Measurements from ENCODE around the gene C2CD4D. TPM values are rescaled to one million over a fixed set of nuclear protein-coding genes. Genes with fewer than 3 reads are reported as not detected.
A peak's percentile ranks its signal among the peaks of the same experiment; 100 is the strongest.

C2CD4D gene
- total RNA-seq, 2 experiments from 2014 or later: 0.89 to 1.1 TPM

DNA sequence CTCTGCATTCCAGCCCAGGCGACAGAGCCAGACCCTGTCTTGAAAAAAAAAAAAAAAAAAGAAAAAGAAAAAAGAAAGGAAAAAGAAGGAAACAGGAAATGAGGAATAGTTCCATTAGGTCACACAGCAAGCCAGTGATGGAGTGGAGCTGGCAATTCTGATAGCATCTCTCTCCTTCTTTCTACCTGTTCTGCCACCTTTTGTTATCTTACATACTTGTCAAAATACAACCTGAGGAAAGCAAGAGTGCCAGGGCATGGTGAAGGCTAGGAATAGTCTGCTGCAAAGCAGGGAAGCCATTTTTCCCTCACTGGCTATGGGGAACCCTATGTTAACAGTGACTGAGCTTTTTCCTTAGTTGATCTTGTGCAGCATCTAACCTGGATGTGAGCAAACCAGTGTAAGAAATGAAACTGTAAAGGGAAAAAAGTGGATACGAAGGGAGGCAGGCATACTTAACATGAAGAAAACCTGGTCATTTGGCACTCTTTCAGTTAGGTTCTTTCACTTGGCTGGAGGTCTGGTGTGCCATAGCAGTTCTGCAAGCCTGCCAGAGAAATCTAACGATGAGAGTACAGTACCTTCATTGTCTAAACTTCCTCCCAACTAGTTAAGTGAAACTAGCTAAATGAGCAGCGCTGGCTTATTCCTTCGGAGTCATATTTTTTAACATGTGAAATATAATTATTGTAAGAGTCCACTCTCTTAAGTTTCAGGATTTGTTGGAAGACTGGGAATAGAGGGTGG is 31.8 kb upstream of the C2CD4D start:
- Mint-ChIP-seq H3K9me3 (no peaks in the 10 kb centered on the region), H3K4me3 (no peak overlapping the region), H3K27me3 (no peaks in the 10 kb centered on the region), H3K36me3 (ENCODE audit: low read depth) (peaks cover 29% of the 10 kb centered on the region), H3K27ac (no peak overlapping the region), H3K4me1 (peaks cover 18% of the 10 kb centered on the region)
- ChIA-PET POLR2A (no interaction called here), CTCF (interaction anchor here (0.8 to 1.0 kb wide), 2 partner anchors 10 to 32 kb away, joined by 3 to 6 read pairs; partner anchors contain the start of gene C2CD4D)
- no peak for DNase-seq

DNA sequence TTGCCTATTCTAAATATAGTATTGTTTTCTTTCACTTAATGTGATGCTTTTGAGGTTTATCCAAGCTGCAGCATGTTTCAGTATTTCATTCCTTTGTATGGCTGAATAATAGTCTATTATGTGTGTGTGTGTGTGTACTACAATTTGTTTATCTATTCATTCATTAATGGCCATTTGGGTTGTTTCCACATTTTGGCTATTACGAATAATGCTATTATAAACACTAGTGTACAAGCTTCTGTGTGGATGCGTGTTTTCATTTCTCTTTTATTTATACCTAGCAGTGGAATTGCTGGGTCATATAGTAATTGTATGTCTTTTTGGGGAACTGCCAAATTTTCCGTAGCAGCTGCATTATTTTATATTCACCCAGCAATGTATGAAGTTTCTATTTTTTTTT is 28.9 kb upstream of the C2CD4D start:
- no peaks in the 10 kb centered on the region for H3K27me3 Mint-ChIP-seq
- no peak overlapping the region for H3K4me3 Mint-ChIP-seq
- peaks cover 8% of the 10 kb centered on the region for H3K36me3 Mint-ChIP-seq (ENCODE audit: low read depth)
- ChIA-PET CTCF (interaction anchor here (0.6 kb wide), 1 partner anchor 172 kb away, joined by 4 read pairs; no protein-coding TSS in a partner anchor), POLR2A (no interaction called here)
- no peak overlapping the region for H3K27ac Mint-ChIP-seq
- H3K4me1 Mint-ChIP-seq: peaks cover 4% of the 10 kb centered on the region
- DNase-seq: no peak
- no peaks in the 10 kb centered on the region for H3K9me3 Mint-ChIP-seq

- peaks cover 4% of the 10 kb centered on the region for H3K4me1 Mint-ChIP-seq
- no peak overlapping the region for H3K27ac Mint-ChIP-seq
- no peaks in the 10 kb centered on the region for H3K9me3 Mint-ChIP-seq
- ChIA-PET CTCF (interaction anchor here (0.6 kb wide), 1 partner anchor 173 kb away, joined by 4 read pairs; no protein-coding TSS in a partner anchor), POLR2A (no interaction called here)
- DNase-seq: no peak
- H3K4me3 Mint-ChIP-seq: no peak overlapping the region
- peaks cover 3% of the 10 kb centered on the region for H3K36me3 Mint-ChIP-seq (ENCODE audit: low read depth)
- no peaks in the 10 kb centered on the region for H3K27me3 Mint-ChIP-seq
Observed at GRCh38 chr1:151867765-151868411, 28.3 kb upstream of the C2CD4D start.

GRCh38 chr1:151867321-151867720 is 27.7 kb upstream of the C2CD4D start:
- H3K36me3 Mint-ChIP-seq (ENCODE audit: low read depth): peaks cover 2% of the 10 kb centered on the region
- POLR2A ChIA-PET: no interaction called here
- no peak overlapping the region for H3K4me3 Mint-ChIP-seq
- no peaks in the 10 kb centered on the region for H3K9me3 Mint-ChIP-seq
- no peak overlapping the region for H3K27ac Mint-ChIP-seq
- peaks cover 4% of the 10 kb centered on the region for H3K4me1 Mint-ChIP-seq
- no peak for DNase-seq
- no peaks in the 10 kb centered on the region for H3K27me3 Mint-ChIP-seq
- CTCF ChIA-PET: no interaction called here

DNA sequence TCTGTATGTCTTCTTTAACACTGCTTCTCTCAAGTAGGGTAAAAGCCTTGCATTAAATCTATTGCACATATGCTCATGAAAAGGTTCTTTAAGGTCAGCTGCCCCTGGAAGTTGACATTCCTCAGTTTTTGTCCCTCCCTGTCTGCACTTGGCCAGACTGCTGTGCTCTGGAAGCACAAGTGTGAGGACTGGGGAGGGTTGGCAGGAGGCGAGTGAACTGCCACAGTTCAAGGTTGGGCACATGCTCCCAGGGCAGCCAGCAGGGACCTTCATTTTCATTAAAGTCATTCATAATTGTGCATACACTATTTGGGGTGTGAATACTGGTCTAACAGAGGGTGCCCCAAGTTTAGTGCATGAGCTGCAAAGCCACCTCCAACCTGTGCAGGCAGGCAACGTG is 24.8 kb upstream of the C2CD4D start:
- no peak for DNase-seq
- Mint-ChIP-seq H3K9me3 (no peaks in the 10 kb centered on the region), H3K27ac (no peak overlapping the region), H3K4me1 (peaks cover 7% of the 10 kb centered on the region), H3K36me3 (ENCODE audit: low read depth) (no peaks in the 10 kb centered on the region), H3K27me3 (no peaks in the 10 kb centered on the region), H3K4me3 (no peak overlapping the region)
- ChIA-PET POLR2A (no interaction called here), CTCF (interaction anchor here (1.3 kb wide), 1 partner anchor 15 kb away, joined by 3 read pairs; no protein-coding TSS in a partner anchor)

- Mint-ChIP-seq H3K36me3 (ENCODE audit: low read depth) (no peaks in the 10 kb centered on the region), H3K4me3 (no peak overlapping the region), H3K27me3 (no peaks in the 10 kb centered on the region), H3K27ac (no peak overlapping the region), H3K9me3 (no peaks in the 10 kb centered on the region), H3K4me1 (peaks cover 4% of the 10 kb centered on the region)
- ChIA-PET POLR2A (no interaction called here), CTCF (interaction anchor here (1.2 kb wide), 1 partner anchor 73 kb away, joined by 3 read pairs; no protein-coding TSS in a partner anchor)
- no peak for DNase-seq
Observed at GRCh38 chr1:151862604-151863003, 23.0 kb upstream of the C2CD4D start.

- POLR2A ChIA-PET: interaction anchor here (0.6 kb wide), 1 partner anchor 405 kb away, joined by 6 read pairs; no protein-coding TSS in a partner anchor
- DNase-seq: no peak
- no peak overlapping the region for H3K27ac Mint-ChIP-seq
- peaks cover 4% of the 10 kb centered on the region for H3K4me1 Mint-ChIP-seq
- H3K27me3 Mint-ChIP-seq: no peaks in the 10 kb centered on the region
- no peaks in the 10 kb centered on the region for H3K36me3 Mint-ChIP-seq (ENCODE audit: low read depth)
- CTCF ChIA-PET: interaction anchor here (0.6 to 6.2 kb wide), 3 partner anchors 13 to 15 kb away, joined by 5 to 39 read pairs (median 6); no protein-coding TSS in a partner anchor
- H3K9me3 Mint-ChIP-seq: no peaks in the 10 kb centered on the region
- no peak overlapping the region for H3K4me3 Mint-ChIP-seq
Observed at GRCh38 chr1:151860504-151861187, 21.0 kb upstream of the C2CD4D start.

DNA sequence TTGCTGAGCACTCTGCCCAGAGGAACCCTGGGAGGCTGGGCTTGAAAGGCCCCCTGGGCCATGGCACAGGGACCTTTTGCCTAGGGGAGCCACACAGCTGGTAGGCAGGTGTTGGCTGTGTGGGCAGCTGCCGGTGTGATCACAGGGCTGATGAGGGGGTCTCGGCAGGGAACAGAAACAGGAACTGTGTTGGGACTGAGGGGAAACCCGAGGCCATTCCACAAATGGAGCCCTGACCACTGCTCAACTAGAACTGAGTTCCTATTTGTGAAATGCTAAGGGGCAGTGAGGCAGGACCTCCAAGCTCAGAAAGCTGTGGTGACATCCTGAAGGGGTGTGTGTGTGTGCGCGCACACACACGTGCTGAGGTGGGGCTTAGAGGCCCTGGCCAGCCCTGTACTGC is 20.3 kb upstream of the C2CD4D start:
- Mint-ChIP-seq H3K27me3 (no peaks in the 10 kb centered on the region), H3K9me3 (no peaks in the 10 kb centered on the region), H3K4me3 (no peak overlapping the region), H3K36me3 (ENCODE audit: low read depth) (no peaks in the 10 kb centered on the region), H3K27ac (peak overlapping the region; percentile 60), H3K4me1 (peaks cover 4% of the 10 kb centered on the region)
- no peak for DNase-seq
- CTCF ChIA-PET: interaction anchor here (0.8 to 6.2 kb wide), 4 partner anchors 13 to 40 kb away, joined by 3 to 39 read pairs (median 4); no protein-coding TSS in a partner anchor
- POLR2A ChIA-PET: interaction anchor here (0.6 kb wide), 1 partner anchor 405 kb away, joined by 6 read pairs; no protein-coding TSS in a partner anchor

- ChIA-PET CTCF (interaction anchor here (0.8 to 6.2 kb wide), 9 partner anchors 12 to 143 kb away, joined by 3 to 39 read pairs (median 4); partner anchors contain the start of gene C2CD4D), POLR2A (no interaction called here)
- no peak overlapping the region for H3K27ac Mint-ChIP-seq
- H3K4me1 Mint-ChIP-seq: peaks cover 4% of the 10 kb centered on the region
- H3K4me3 Mint-ChIP-seq: no peak overlapping the region
- no peaks in the 10 kb centered on the region for H3K27me3 Mint-ChIP-seq
- H3K9me3 Mint-ChIP-seq: no peaks in the 10 kb centered on the region
- DNase-seq: no peak
- H3K36me3 Mint-ChIP-seq (ENCODE audit: low read depth): no peaks in the 10 kb centered on the region
Observed at GRCh38 chr1:151858886-151859665, 19.5 kb upstream of the C2CD4D start.

- H3K27ac Mint-ChIP-seq: no peak overlapping the region
- POLR2A ChIA-PET: interaction anchor here (0.6 kb wide), 1 partner anchor 96 kb away, joined by 3 read pairs; no protein-coding TSS in a partner anchor
Observed at GRCh38 chr1:151858030-151858746, 18.6 kb upstream of the C2CD4D start.

GRCh38 chr1:151855933-151856332 is 16.3 kb upstream of the C2CD4D start:
- Mint-ChIP-seq H3K27ac (no peak overlapping the region), H3K27me3 (no peaks in the 10 kb centered on the region), H3K4me3 (no peak overlapping the region), H3K9me3 (no peaks in the 10 kb centered on the region), H3K36me3 (ENCODE audit: low read depth) (no peaks in the 10 kb centered on the region), H3K4me1 (peaks cover 4% of the 10 kb centered on the region)
- CTCF ChIA-PET: interaction anchor here (6.2 kb wide), 1 partner anchor 9 kb away, joined by 39 read pairs; no protein-coding TSS in a partner anchor
- POLR2A ChIA-PET: no interaction called here
- no peak for DNase-seq

More at GRCh38 chr1:151858030-151858746, 18.6 kb upstream of the C2CD4D start:
- Mint-ChIP-seq H3K36me3 (ENCODE audit: low read depth) (no peaks in the 10 kb centered on the region), H3K9me3 (no peaks in the 10 kb centered on the region), H3K4me3 (no peak overlapping the region), H3K4me1 (peaks cover 4% of the 10 kb centered on the region), H3K27me3 (no peaks in the 10 kb centered on the region)
- CTCF ChIA-PET: interaction anchor here (1.2 to 6.2 kb wide), 6 partner anchors 11 to 144 kb away, joined by 3 to 39 read pairs (median 4); partner anchors contain the start of gene C2CD4D
- DNase-seq: no peak
